ENCODE data around the gene SUDS3.

DNA sequence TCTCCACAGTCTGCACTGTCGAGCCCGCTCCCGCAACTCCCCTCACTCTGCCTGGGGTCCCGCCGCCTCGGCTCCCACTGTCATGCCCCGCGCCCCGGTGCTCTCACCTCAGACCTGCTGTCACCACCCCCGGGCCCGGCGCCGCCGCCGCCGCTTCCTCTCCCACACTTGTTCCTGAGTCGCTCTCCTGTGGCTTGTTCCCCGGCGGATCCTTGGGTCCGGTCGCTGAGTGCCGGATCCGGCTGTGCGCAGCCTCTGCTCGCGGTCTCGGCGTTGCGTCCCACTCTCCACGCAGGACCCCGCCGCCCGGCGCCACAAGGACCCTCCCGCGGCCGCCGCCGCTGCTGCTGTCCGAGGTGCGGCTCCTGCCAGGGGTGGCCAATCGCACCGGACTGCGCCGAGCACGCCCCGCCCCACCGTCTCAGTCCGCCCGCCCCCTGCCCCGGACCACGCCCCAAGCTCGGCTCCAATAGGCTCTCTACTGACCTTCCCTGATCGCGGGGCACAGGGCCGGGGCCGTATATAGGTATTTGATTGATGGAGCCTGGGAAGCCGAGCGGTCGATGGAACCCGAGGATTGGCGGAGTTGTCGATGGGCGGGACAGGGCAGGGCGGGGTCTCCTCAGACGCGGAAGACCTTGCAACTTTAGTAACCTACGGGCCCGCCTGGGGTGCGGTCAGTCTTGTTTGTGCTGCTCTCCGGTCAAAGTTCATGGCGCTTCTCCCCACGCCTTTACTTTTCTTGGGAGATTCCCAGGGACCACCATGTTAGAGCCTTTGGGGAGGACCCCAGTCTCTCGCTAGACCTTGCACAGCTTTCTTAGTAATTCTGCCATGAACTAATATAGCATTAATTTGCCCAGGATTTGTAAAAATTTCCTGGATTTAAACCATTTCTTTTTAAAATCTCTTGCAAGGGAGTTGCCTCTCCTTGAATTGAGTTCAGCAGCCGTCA is 3.5 kb upstream of the SUDS3 start, which contains the start of gene TAOK3:
- peak; percentile 80 for TF ChIP-seq POLR2AphosphoS5 (IDR thresholded peaks at IDR 0.05; ENCODE audit: borderline replicate concordance, low read depth, low read length)
- no peak for TF ChIP-seq EZH2 (IDR thresholded peaks at IDR 0.05)
- no peak for TF ChIP-seq FOXP2 (optimal IDR thresholded peaks at IDR 0.05; ENCODE audit: control extremely low read depth, extremely low read length, insufficient read depth)
